ENCODE results near the gene SEMA6A.
A peak's percentile ranks its signal among the peaks of the same experiment; 100 is the strongest.

The SEMA6A gene

GRCh38 chr5:116444373-116445295 lies 130.0 kb downstream of the SEMA6A start:
- TF ChIP-seq, protein P1, sequence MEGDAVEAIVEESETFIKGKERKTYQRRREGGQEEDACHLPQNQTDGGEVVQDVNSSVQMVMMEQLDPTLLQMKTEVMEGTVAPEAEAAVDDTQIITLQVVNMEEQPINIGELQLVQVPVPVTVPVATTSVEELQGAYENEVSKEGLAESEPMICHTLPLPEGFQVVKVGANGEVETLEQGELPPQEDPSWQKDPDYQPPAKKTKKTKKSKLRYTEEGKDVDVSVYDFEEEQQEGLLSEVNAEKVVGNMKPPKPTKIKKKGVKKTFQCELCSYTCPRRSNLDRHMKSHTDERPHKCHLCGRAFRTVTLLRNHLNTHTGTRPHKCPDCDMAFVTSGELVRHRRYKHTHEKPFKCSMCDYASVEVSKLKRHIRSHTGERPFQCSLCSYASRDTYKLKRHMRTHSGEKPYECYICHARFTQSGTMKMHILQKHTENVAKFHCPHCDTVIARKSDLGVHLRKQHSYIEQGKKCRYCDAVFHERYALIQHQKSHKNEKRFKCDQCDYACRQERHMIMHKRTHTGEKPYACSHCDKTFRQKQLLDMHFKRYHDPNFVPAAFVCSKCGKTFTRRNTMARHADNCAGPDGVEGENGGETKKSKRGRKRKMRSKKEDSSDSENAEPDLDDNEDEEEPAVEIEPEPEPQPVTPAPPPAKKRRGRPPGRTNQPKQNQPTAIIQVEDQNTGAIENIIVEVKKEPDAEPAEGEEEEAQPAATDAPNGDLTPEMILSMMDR (IDR thresholded peaks at IDR 0.05; ENCODE audit: low read depth, low read length, missing control alignments): no peak
- in situ Hi-C loops (cut with HindIII; ENCODE audit: low sequenced_read_pairs): no loop called here
- no peak overlapping the region for H3K4me3 ChIP-seq (ENCODE audit: low read depth, low read length)
- no peak for DNase-seq (ENCODE audit: low read depth)

DNA sequence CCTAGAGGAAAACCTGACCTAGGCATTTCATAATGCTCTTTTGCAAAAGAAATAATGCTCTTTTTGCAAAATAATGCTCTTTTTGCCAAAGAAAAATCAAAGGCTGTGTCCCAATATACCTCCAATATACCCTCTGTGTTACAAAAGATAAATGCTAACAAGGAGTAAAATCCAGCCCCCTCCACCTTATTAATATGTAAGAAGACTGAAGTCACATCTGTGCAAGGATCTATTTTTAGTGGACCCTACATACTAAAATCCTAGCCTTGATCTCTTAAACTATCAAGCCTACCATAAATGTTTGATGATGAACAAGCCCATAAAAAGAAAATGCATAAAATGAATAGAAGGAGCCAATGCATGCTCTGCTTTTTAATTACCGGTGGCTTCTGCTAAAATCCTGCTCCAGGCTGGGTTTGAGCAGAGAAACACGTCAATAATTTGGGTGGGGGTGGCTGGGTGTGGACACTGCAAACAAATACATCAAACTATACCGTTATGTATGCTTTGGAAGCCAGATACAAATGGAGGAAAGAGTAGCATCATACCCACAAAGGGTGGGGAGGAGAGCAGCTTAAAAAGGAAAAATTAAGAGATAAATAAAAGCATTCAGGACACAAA lies 131.6 kb downstream of the SEMA6A start:
- no peak for DNase-seq (ENCODE audit: low read depth)
- in situ Hi-C loops (cut with HindIII; ENCODE audit: low sequenced_read_pairs): no loop called here
- TF ChIP-seq, protein P1 (IDR thresholded peaks at IDR 0.05; ENCODE audit: low read depth, low read length, missing control alignments): no peak
- no peak overlapping the region for H3K4me3 ChIP-seq (ENCODE audit: low read depth, low read length)

DNA sequence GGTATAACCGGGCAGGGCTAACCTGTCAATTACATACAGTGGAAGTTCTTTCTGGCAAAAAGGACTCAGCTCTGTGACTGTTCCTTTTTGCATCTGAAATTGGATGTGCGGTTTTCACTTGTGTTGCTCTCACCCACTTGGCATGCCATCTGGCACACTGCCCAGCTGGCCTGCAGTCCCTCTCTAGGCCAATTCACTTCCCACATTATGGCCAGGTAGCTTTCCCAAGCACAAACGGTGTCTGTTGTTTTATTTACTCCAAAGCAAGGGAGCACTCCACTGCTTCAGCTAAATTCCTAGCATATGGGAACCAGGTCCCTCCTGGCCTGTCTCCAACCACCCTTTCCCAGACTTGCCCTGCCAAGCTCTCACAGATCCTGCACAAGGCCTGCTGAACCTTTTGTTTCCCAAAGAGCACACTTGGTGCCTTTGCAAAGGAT lies 132.5 kb downstream of the SEMA6A start:
- no peak overlapping the region for H3K4me3 ChIP-seq (ENCODE audit: low read depth, low read length)
- DNase-seq (ENCODE audit: low read depth): peak; percentile 48
- in situ Hi-C loops (cut with HindIII; ENCODE audit: low sequenced_read_pairs): no loop called here
- TF ChIP-seq, protein P1 (IDR thresholded peaks at IDR 0.05; ENCODE audit: low read depth, low read length, missing control alignments): no peak

DNA sequence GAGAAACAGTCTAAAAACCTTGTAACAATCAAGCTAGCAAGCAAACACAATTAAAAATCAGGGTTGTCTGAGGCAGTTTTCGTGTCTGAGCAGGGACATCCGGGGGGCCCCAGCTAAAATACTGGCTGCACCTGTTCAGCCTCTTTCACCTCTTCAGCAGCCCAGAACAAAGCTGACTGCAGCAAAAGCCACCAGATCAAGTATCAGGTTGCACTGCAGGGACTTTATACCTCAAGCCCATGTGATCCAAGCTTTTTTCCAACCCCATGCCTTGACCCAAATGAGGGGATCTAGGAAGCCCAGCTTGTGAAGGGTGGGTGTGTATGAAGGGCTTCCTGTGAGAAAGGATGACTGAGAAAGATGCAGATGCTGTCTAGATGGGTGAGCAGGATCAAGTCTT lies 133.4 kb downstream of the SEMA6A start:
- in situ Hi-C loops (cut with HindIII; ENCODE audit: low sequenced_read_pairs): no loop called here
- TF ChIP-seq, protein P1 (IDR thresholded peaks at IDR 0.05; ENCODE audit: low read depth, low read length, missing control alignments): no peak
- H3K4me3 ChIP-seq (ENCODE audit: low read depth, low read length): no peak overlapping the region
- DNase-seq (ENCODE audit: low read depth): no peak

GRCh38 chr5:116440457-116441001 lies 134.1 kb downstream of the SEMA6A start:
- no peak for DNase-seq (ENCODE audit: low read depth)
- in situ Hi-C loops (cut with HindIII; ENCODE audit: low sequenced_read_pairs): no loop called here
- H3K4me3 ChIP-seq (ENCODE audit: low read depth, low read length): no peak overlapping the region
- TF ChIP-seq, protein P1 (IDR thresholded peaks at IDR 0.05; ENCODE audit: low read depth, low read length, missing control alignments): no peak

GRCh38 chr5:116439905-116440304 lies 134.7 kb downstream of the SEMA6A start:
- TF ChIP-seq, protein P1 (IDR thresholded peaks at IDR 0.05; ENCODE audit: low read depth, low read length, missing control alignments): no peak
- in situ Hi-C loops (cut with HindIII; ENCODE audit: low sequenced_read_pairs): no loop called here
- no peak for DNase-seq (ENCODE audit: low read depth)
- H3K4me3 ChIP-seq (ENCODE audit: low read depth, low read length): no peak overlapping the region

Data from astrocyte of the cerebellum (primary cell).